Liver (tissue), 9 donors: ENCODE data around the gene ESRRB. TPM values are rescaled to one million over a fixed set of nuclear protein-coding genes. Genes with fewer than 3 reads are reported as not detected.

Experiments used
- DNase-seq: peaks from one replicate; pipeline ENCODE4 v3.0.0-alpha.2; 2017; ENCODE audit warnings: low spot score
- H3K27ac ChIP-seq, 2 donors: one replicate each; pipeline ENCODE4 v1.7.0; 2013; ENCODE audit warnings: inconsistent platforms in 2 of 2, low read length in 2 of 2, control low read depth in 1 of 2, low read depth in 1 of 2, mild to moderate bottlenecking in 1 of 2
- H3K27me3 ChIP-seq, 4 donors: one replicate each; pipeline versions ENCODE4 v1.6.1 to v1.7.0; 2013; ENCODE audit warnings: low read length in 3 of 4, inconsistent platforms in 1 of 4, mild to moderate bottlenecking in 1 of 4, moderate library complexity in 1 of 4; ENCODE audit not compliant: control insufficient read depth in 4 of 4, insufficient read depth in 4 of 4
- H3K36me3 ChIP-seq, 4 donors: one replicate each; pipeline versions ENCODE4 v1.6.1 to v1.7.0; 2013; ENCODE audit warnings: low read length in 3 of 4, mild to moderate bottlenecking in 3 of 4, low read depth in 1 of 4, moderate library complexity in 1 of 4; ENCODE audit not compliant: control insufficient read depth in 4 of 4, insufficient read depth in 3 of 4
- H3K4me1 ChIP-seq, 4 donors: one replicate each; pipeline versions ENCODE4 v1.6.1 to v1.7.0; 2013; ENCODE audit warnings: low read length in 3 of 4, mild to moderate bottlenecking in 3 of 4, moderate library complexity in 1 of 4; ENCODE audit not compliant: control insufficient read depth in 4 of 4, insufficient read depth in 4 of 4
- H3K4me3 ChIP-seq, 3 donors: one replicate each; pipeline versions ENCODE4 v1.6.1 to v1.7.0; 2013; ENCODE audit warnings: low read length in 3 of 3, control low read depth in 1 of 3, low read depth in 1 of 3, mild to moderate bottlenecking in 1 of 3
- H3K9ac ChIP-seq, 2 donors: one replicate each; pipeline ENCODE4 v1.7.0; 2013; ENCODE audit warnings: low read length in 2 of 2, mild to moderate bottlenecking in 2 of 2, moderate library complexity in 2 of 2, control low read depth in 1 of 2, low read depth in 1 of 2
- H3K9me3 ChIP-seq, 4 donors: one replicate each; pipeline versions ENCODE4 v1.6.1 to v1.7.0; 2013; ENCODE audit warnings: low read length in 3 of 4; ENCODE audit not compliant: control insufficient read depth in 4 of 4
- CTCF ChIP-seq: fragments of 150-350 bp; IDR thresholded peaks from 2 replicates; pipeline ENCODE4 v1.5.1; 2017; ENCODE audit warnings: improper control_type of control experiment, low read depth, low read length; ENCODE audit not compliant: missing input control
- EGR1 ChIP-seq, 2 donors: IDR thresholded peaks; 2 replicates each; pipeline ENCODE4 v1.6.1; 2016 to 2018; ENCODE audit warnings: antibody characterized with exemption in 2 of 2, low read depth in 2 of 2
- FOXA1 ChIP-seq: IDR thresholded peaks from 2 replicates; pipeline ENCODE4 v1.6.1; 2016; ENCODE audit warnings: antibody characterized with exemption
- FOXA2 ChIP-seq: IDR thresholded peaks from 2 replicates; pipeline ENCODE4 v1.6.1; 2016; ENCODE audit warnings: antibody characterized with exemption
- GABPA ChIP-seq, 2 donors: IDR thresholded peaks in 1 of 2; conservative IDR thresholded peaks in 1 of 2; 2 replicates each; pipeline ENCODE4 v1.6.1; 2016; ENCODE audit warnings: antibody characterized with exemption in 2 of 2, mild to moderate bottlenecking in 1 of 2, moderate library complexity in 1 of 2
- HNF4A ChIP-seq, 2 donors: conservative IDR thresholded peaks; 2 replicates each; pipeline ENCODE4 v1.6.1; 2016; ENCODE audit warnings: antibody characterized with exemption in 2 of 2, mild to moderate bottlenecking in 2 of 2
- HNF4G ChIP-seq: IDR thresholded peaks from 2 replicates; pipeline ENCODE4 v1.6.1; 2016; ENCODE audit warnings: antibody characterized with exemption
- JUND ChIP-seq, 2 donors: IDR thresholded peaks; 2 replicates each; pipeline ENCODE4 v1.6.1; 2016; ENCODE audit warnings: antibody characterized with exemption in 2 of 2
- MAX ChIP-seq: IDR thresholded peaks from 2 replicates; pipeline ENCODE4 v1.6.1; 2016; ENCODE audit warnings: antibody characterized with exemption
- NR2F2 ChIP-seq: IDR thresholded peaks from 2 replicates; pipeline ENCODE4 v1.6.1; 2016; ENCODE audit warnings: antibody characterized with exemption
- RAD21 ChIP-seq, 2 donors: IDR thresholded peaks; 2 replicates each; pipeline ENCODE4 v1.6.1; 2016; ENCODE audit warnings: antibody characterized with exemption in 2 of 2, mild to moderate bottlenecking in 2 of 2
- RXRA ChIP-seq, 2 donors: IDR thresholded peaks; 2 replicates each; pipeline ENCODE4 v1.6.1; 2017 to 2018; ENCODE audit warnings: antibody characterized with exemption in 2 of 2, mild to moderate bottlenecking in 1 of 2
- SP1 ChIP-seq: IDR thresholded peaks from 2 replicates; pipeline ENCODE4 v1.6.1; 2018; ENCODE audit warnings: antibody characterized with exemption, mild to moderate bottlenecking
- TAF1 ChIP-seq: conservative IDR thresholded peaks from 2 replicates; pipeline ENCODE4 v1.6.1; 2016; ENCODE audit warnings: antibody characterized with exemption, mild to moderate bottlenecking
- YY1 ChIP-seq: IDR thresholded peaks from 2 replicates; pipeline ENCODE4 v1.6.1; 2016; ENCODE audit warnings: antibody characterized with exemption, mild to moderate bottlenecking
- WGBS: extraction: QIAGEN DNeasy Blood & Tissue Kit; methylation state at CpG from one replicate; pipeline ENCODE4 v1.1.7; 2013; 5-methylcytosine and 5-hydroxymethylcytosine counted together
- polyA plus RNA-seq, 2 donors: library from polyadenylated mRNA; stranded (reverse) in 1 of 2; unstranded in 1 of 2; fragments of 200-250 nt in 1 of 2; fragments of >200 nt in 1 of 2; fragmentation: Nextera tagmentation in 1 of 2; extraction: Ambion mirVana in 1 of 2; gene quantifications; one replicate each; pipeline versions ENCODE4 v1.2.1 to v1.2.3, GENCODE V29; 2013 to 2015
- total RNA-seq, 2 donors: library from RNA; depleted of rRNA; stranded (reverse); fragments of >200 nt; gene quantifications; one replicate each; pipeline ENCODE4 v1.2.3, GENCODE V29; 2014
- TF ChIP-seq, protein P1 (sequence below): IDR thresholded peaks from 2 replicates; pipeline ENCODE4 v1.6.1; 2016; ENCODE audit warnings: antibody characterized with exemption
- TF ChIP-seq, protein P2 (sequence below): IDR thresholded peaks from 2 replicates; pipeline ENCODE4 v1.6.1; 2016; ENCODE audit warnings: antibody characterized with exemption
- donor health status: healthy.
- donor health status: healthy.
- donor health status: healthy.
- donor health status: healthy.
- donor health status: healthy.

The ESRRB gene
- total and polyA plus RNA-seq, 4 donors, result 0.08 to 0.21 (median 0.11) TPM

DNA sequence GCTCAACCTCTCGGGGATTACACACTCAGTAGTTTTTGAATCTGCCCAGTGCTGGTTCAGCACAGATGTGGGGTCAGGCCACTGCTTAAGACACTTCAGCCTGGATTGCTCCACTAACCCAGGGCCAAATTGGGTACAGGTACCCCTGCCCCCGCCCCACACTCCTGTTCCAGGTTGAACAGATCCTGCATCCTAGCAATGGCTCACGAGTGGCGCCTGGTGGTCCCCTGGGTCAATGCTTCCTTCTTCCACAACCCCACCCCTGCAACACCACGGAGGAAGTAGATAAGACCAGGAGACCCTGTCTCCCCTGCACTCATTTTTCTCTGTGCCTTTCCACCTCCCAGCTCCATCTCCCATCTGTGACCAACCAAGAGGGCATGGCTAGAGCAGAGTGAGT lies 108.4 kb downstream of the ESRRB start:
- DNase-seq, result no peak
- H3K9me3 ChIP-seq, result no peaks in the 10 kb centered on the region
- no peak overlapping the region for H3K9ac ChIP-seq
- no peak overlapping the region for H3K27ac ChIP-seq
- 73% methylated on average over 5 of the region's 5 CpGs for WGBS
- no peaks in the 10 kb centered on the region for H3K4me1 ChIP-seq
- no peak overlapping the region for H3K4me3 ChIP-seq
- H3K27me3 ChIP-seq, result no peaks in the 10 kb centered on the region
- no peaks in the 10 kb centered on the region for H3K36me3 ChIP-seq
- no peak for TF ChIP-seq JUND (IDR thresholded peaks at IDR 0.05)

DNA sequence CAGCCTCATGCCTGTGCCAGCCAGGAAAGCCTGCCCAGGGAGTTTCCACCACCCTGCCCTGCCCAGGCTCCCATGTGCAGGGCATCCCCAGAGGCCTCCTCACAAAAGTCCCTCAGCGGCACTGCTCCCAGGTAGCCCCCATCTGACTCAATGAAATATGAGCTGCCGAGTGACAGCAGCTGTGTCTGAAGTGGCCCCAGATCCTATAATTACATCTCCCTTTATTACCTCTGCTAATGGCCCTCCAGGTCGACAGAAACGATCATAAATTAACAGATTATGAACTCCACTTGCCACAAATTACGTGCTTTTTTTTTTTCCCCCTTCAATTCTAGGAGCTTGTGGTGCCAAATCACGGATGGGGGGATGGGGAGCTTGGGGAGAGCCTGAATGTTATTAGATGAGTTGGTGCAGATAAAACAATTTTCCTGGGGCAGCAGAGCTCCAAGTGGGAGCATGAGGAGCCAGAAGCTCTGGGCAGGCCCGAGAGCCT lies 110.4 kb downstream of the ESRRB start:
- Histone ChIP-seq H3K27ac (no peak overlapping the region), H3K36me3 (no peaks in the 10 kb centered on the region), H3K27me3 (no peaks in the 10 kb centered on the region), H3K4me1 (no peaks in the 10 kb centered on the region), H3K9me3 (no peaks in the 10 kb centered on the region), H3K4me3 (no peak overlapping the region), H3K9ac (no peak overlapping the region)
- no peak for DNase-seq
- no peak for TF ChIP-seq EGR1 (IDR thresholded peaks at IDR 0.05; ENCODE audit: low read depth in 2 of 2)
- no peak for TF ChIP-seq YY1
- TF ChIP-seq TAF1, result no peak
- TF ChIP-seq MAX, result no peak
- no peak for TF ChIP-seq SP1
- no peak for TF ChIP-seq NR2F2
- 68% methylated on average over 7 of the region's 7 CpGs for WGBS

DNA sequence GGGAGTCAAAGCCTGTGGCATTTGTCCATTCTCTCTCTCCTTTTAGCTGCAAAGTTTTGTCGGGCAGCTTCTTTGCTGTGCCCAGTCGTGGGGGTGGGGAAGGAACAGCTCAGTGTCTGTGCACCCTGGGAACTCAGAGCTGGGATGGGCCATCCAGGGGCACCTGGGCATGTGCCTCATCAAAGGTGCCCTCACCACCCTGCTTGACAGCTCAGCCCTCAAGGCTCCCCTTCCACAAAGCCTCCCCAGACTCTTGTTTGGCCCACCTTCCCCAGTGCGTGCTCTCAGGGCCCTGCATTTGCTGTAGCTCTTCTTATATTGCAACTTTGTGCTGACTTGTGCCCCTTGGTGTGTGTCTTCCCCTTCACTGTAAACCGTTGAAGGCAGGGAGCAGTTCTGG lies 112.6 kb downstream of the ESRRB start:
- no peak for TF ChIP-seq HNF4G
- no peak for TF ChIP-seq JUND (IDR thresholded peaks at IDR 0.05)
- TF ChIP-seq TAF1, result no peak
- TF ChIP-seq, protein P1, sequence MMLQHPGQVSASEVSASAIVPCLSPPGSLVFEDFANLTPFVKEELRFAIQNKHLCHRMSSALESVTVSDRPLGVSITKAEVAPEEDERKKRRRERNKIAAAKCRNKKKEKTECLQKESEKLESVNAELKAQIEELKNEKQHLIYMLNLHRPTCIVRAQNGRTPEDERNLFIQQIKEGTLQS, result no peak
- TF ChIP-seq EGR1 (IDR thresholded peaks at IDR 0.05; ENCODE audit: low read depth in 2 of 2), result no peak
- no peak for TF ChIP-seq RAD21 (IDR thresholded peaks at IDR 0.05)
- TF ChIP-seq NR2F2, result no peak
- no peak for TF ChIP-seq SP1
- no peak for TF ChIP-seq HNF4A (conservative IDR thresholded peaks at IDR 0.05)
- TF ChIP-seq MAX, result no peak
- TF ChIP-seq GABPA (IDR thresholded peaks at IDR 0.05 in 1 of 2, conservative IDR thresholded peaks at IDR 0.05 in 1 of 2), result no peak
- no peak for TF ChIP-seq RXRA (IDR thresholded peaks at IDR 0.05)
- no peak for TF ChIP-seq FOXA1
- TF ChIP-seq FOXA2, result no peak
- TF ChIP-seq CTCF, result no peak
- TF ChIP-seq YY1, result no peak
- TF ChIP-seq, protein P2, sequence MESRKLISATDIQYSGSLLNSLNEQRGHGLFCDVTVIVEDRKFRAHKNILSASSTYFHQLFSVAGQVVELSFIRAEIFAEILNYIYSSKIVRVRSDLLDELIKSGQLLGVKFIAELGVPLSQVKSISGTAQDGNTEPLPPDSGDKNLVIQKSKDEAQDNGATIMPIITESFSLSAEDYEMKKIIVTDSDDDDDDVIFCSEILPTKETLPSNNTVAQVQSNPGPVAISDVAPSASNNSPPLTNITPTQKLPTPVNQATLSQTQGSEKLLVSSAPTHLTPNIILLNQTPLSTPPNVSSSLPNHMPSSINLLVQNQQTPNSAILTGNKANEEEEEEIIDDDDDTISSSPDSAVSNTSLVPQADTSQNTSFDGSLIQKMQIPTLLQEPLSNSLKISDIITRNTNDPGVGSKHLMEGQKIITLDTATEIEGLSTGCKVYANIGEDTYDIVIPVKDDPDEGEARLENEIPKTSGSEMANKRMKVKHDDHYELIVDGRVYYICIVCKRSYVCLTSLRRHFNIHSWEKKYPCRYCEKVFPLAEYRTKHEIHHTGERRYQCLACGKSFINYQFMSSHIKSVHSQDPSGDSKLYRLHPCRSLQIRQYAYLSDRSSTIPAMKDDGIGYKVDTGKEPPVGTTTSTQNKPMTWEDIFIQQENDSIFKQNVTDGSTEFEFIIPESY, result no peak
- no peaks in the 10 kb centered on the region for H3K36me3 ChIP-seq
- 77% methylated on average over 4 of the region's 4 CpGs for WGBS
- no peaks in the 10 kb centered on the region for H3K4me1 ChIP-seq
- no peak overlapping the region for H3K4me3 ChIP-seq
- H3K27ac ChIP-seq, result no peak overlapping the region
- H3K9ac ChIP-seq, result no peak overlapping the region
- H3K27me3 ChIP-seq, result no peaks in the 10 kb centered on the region
- DNase-seq, result no peak
- H3K9me3 ChIP-seq, result no peaks in the 10 kb centered on the region
